Measurements from ENCODE around the gene TPPP2. TPM values are rescaled to one million over a fixed set of nuclear protein-coding genes. Genes with fewer than 3 reads are reported as not detected.
"Not testable (repeated sequence)": the region's sequence is repeated elsewhere in the genome, so short reads cannot be mapped to it uniquely, and the experiment has no call there.

Gene TPPP2
- under 1 TPM in 1 of 4 donors, not detected in 3; 0.71 TPM for total RNA-seq

GRCh38 chr14:21029917-21030316, at the start of gene TPPP2:
TPPP2 (plus strand) TSS chr14:21030217; CDS start chr14:21030582, 365 bp downstream.
- 92 to 93% methylated on average over 5 of the region's 5 CpGs for WGBS, 2 donors
- intact Hi-C loops (cut with DNase I; ENCODE audit: low total_unique reads), result no loop called here
- peak in 1 of 2 donors; percentile 59 for DNase-seq (ENCODE audit: low spot score in 2 of 2)
- no peak within 1 kb of the TSS for H3K4me3 ChIP-seq (ENCODE audit: low read depth, poor library complexity, severe bottlenecking)
- TF ChIP-seq POLR2A (IDR thresholded peaks at IDR 0.05) (no peak), CTCF (IDR thresholded peaks at IDR 0.05) (no peak)

GRCh38 chr14:20980906-20981305, 49.1 kb upstream of the TPPP2 start:
- no peak for DNase-seq (ENCODE audit: low spot score in 2 of 2)
- WGBS, 2 donors, result 57 to 84% methylated on average over 1 of the region's 1 CpG
- intact Hi-C loops (cut with DNase I; ENCODE audit: low total_unique reads), result no loop called here
- no peak for TF ChIP-seq CTCF (IDR thresholded peaks at IDR 0.05)
- TF ChIP-seq POLR2A (IDR thresholded peaks at IDR 0.05), result no peak
- H3K4me3 ChIP-seq (ENCODE audit: low read depth, poor library complexity, severe bottlenecking), result no peak overlapping the region

GRCh38 chr14:20982646-20983369, 47.2 kb upstream of the TPPP2 start:
- intact Hi-C loops (cut with DNase I; ENCODE audit: low total_unique reads), result no loop called here
- no peak overlapping the region for H3K4me3 ChIP-seq (ENCODE audit: low read depth, poor library complexity, severe bottlenecking)
- DNase-seq (ENCODE audit: low spot score in 2 of 2), result peak in 1 of 2 donors; percentile 39
- no peak for TF ChIP-seq CTCF (IDR thresholded peaks at IDR 0.05)
- WGBS, 2 donors, result 82 to 84% methylated on average over 2 of the region's 2 CpGs

GRCh38 chr14:20985650-20986049, 44.4 kb upstream of the TPPP2 start:
- H3K4me3 ChIP-seq (ENCODE audit: low read depth, poor library complexity, severe bottlenecking); intact Hi-C loops (cut with DNase I; ENCODE audit: low total_unique reads); DNase-seq (ENCODE audit: low spot score in 2 of 2): not testable (repeated sequence)
- WGBS, 2 donors, result 93 to 96% methylated on average over 4 of the region's 4 CpGs

GRCh38 chr14:20986811-20987210, 43.2 kb upstream of the TPPP2 start:
- TF ChIP-seq POLR2A (IDR thresholded peaks at IDR 0.05), result no peak
- TF ChIP-seq CTCF (IDR thresholded peaks at IDR 0.05), result no peak
- no peak overlapping the region for H3K4me3 ChIP-seq (ENCODE audit: low read depth, poor library complexity, severe bottlenecking)
- intact Hi-C loops (cut with DNase I; ENCODE audit: low total_unique reads), result no loop called here
- WGBS, 2 donors, result 16 to 28% methylated on average over 2 of the region's 2 CpGs
- DNase-seq (ENCODE audit: low spot score in 2 of 2), result peak in 1 of 2 donors; percentile 59

GRCh38 chr14:20988717-20989470, 41.1 kb upstream of the TPPP2 start:
- H3K4me3 ChIP-seq (ENCODE audit: low read depth, poor library complexity, severe bottlenecking), result no peak overlapping the region
- 81 to 82% methylated on average over 15 of the region's 15 CpGs for WGBS, 2 donors
- TF ChIP-seq POLR2A (IDR thresholded peaks at IDR 0.05), result no peak
- TF ChIP-seq CTCF (IDR thresholded peaks at IDR 0.05), result no peak
- intact Hi-C loops (cut with DNase I; ENCODE audit: low total_unique reads), result no loop called here
- DNase-seq (ENCODE audit: low spot score in 2 of 2), result peak in 1 of 2 donors; percentile 77
